Fibroblast of lung (primary cell): ENCODE results near the gene GPR26. TPM values are rescaled to one million over a fixed set of nuclear protein-coding genes. Genes with fewer than 3 reads are reported as not detected.

Experiments used
- DNase-seq, 2 donors: peaks; one replicate each; pipeline versions ENCODE4 v3.0.0 to v3.0.0-alpha.2; 2010; ENCODE audit warnings: low read depth in 2 of 2
- H2AFZ ChIP-seq: 2 replicates; pipeline ENCODE4 v1.5.1; 2012; ENCODE audit warnings: low read length, control low read depth, inconsistent platforms
- H3K27ac ChIP-seq: 2 replicates; pipeline ENCODE4 v1.5.1; 2011; ENCODE audit warnings: low read length, control low read depth; ENCODE audit not compliant: insufficient read depth
- H3K27me3 ChIP-seq: 2 replicates; pipeline ENCODE4 v1.5.1; 2011; ENCODE audit warnings: mild to moderate bottlenecking, low read length; ENCODE audit not compliant: control insufficient read depth, insufficient read depth
- H3K36me3 ChIP-seq: 2 replicates; pipeline ENCODE4 v1.5.1; 2011; ENCODE audit warnings: low read length; ENCODE audit not compliant: control insufficient read depth, insufficient read depth
- H3K4me1 ChIP-seq: 2 replicates; pipeline ENCODE4 v1.5.1; 2011; ENCODE audit warnings: low read length; ENCODE audit not compliant: control insufficient read depth, insufficient read depth; ENCODE audit errors: extremely low read depth
- H3K4me2 ChIP-seq: 2 replicates; pipeline ENCODE4 v1.5.1; 2011; ENCODE audit warnings: low read length, control low read depth; ENCODE audit not compliant: insufficient read depth; ENCODE audit errors: extremely low read depth
- H3K4me3 ChIP-seq, 4 experiments: fragments of 200-600 bp in 1 of 4; sonication (generic) in 1 of 4; replicated peaks in 1 of 4; 2 replicates each; pipeline ENCODE4 v1.5.1; 2011 to 2016; ENCODE audit warnings: low read length in 4 of 4, low read depth in 3 of 4, mild to moderate bottlenecking in 3 of 4, control low read depth in 2 of 4, inconsistent platforms in 1 of 4, mixed read lengths in 1 of 4; ENCODE audit not compliant: insufficient read depth in 1 of 4; ENCODE audit errors: control extremely low read depth in 1 of 4
- H3K79me2 ChIP-seq: 2 replicates; pipeline ENCODE4 v1.5.1; 2012; ENCODE audit warnings: mild to moderate bottlenecking, low read length, inconsistent platforms; ENCODE audit not compliant: control insufficient read depth, insufficient read depth
- H3K9ac ChIP-seq: 2 replicates; pipeline ENCODE4 v1.5.1; 2011; ENCODE audit warnings: mild to moderate bottlenecking, low read length, control low read depth; ENCODE audit not compliant: insufficient read depth
- H3K9me3 ChIP-seq: 2 replicates; pipeline ENCODE4 v1.5.1; 2012; ENCODE audit warnings: low read depth, low read length; ENCODE audit not compliant: control insufficient read depth, insufficient read depth
- H4K20me1 ChIP-seq: 2 replicates; pipeline ENCODE4 v1.5.1; 2011; ENCODE audit warnings: low read length; ENCODE audit not compliant: control insufficient read depth, insufficient read depth; ENCODE audit errors: extremely low read depth
- CTCF ChIP-seq, 2 donors: IDR thresholded peaks in 1 of 2; conservative IDR thresholded peaks in 1 of 2; 1 replicate in 1 of 2; 2 replicates in 1 of 2; pipeline ENCODE4 v1.5.1; 2011 to 2012; ENCODE audit warnings: low read length in 2 of 2, control low read depth in 1 of 2, inconsistent platforms in 1 of 2, low read depth in 1 of 2, mild to moderate bottlenecking in 1 of 2
- EZH2 ChIP-seq: IDR thresholded peaks from 2 replicates; pipeline ENCODE4 v1.5.1; 2012; ENCODE audit warnings: low read length, control low read depth, mild to moderate bottlenecking; ENCODE audit errors: missing control alignments
- polyA plus RNA-seq, 2 donors: library from polyadenylated mRNA; depleted of rRNA in 1 of 2; stranded (reverse) in 1 of 2; unstranded in 1 of 2; fragments of >200 nt; gene quantifications; 2 replicates each; pipeline ENCODE4 v1.2.1, GENCODE V29; 2011 to 2012; ENCODE audit warnings: missing spikeins in 1 of 2
- total RNA-seq: library from RNA; depleted of rRNA; stranded (reverse); fragments of >200 nt; gene quantifications from 2 replicates; pipeline ENCODE4 v1.2.1, GENCODE V29; 2014

The GPR26 gene
- total and polyA plus RNA-seq, 2 donors (not counting 1 experiment from before 2014, with no cell fraction given): not detected

GRCh38 chr10:123704076-123704475, 37.9 kb downstream of the GPR26 start:
- no peaks in the 10 kb centered on the region for H3K9me3 ChIP-seq
- H3K27ac ChIP-seq: no peak overlapping the region
- TF ChIP-seq CTCF (conservative IDR thresholded peaks at IDR 0.05 in 1 of 2, IDR thresholded peaks at IDR 0.05 in 1 of 2; ENCODE audit: low read depth in 1 of 2, low read length in 2 of 2): no peak
- TF ChIP-seq EZH2: no peak
- H3K4me2 ChIP-seq: no peak overlapping the region
- no peak for DNase-seq
- H3K4me1 ChIP-seq: no peaks in the 10 kb centered on the region
- H4K20me1 ChIP-seq: no peaks in the 10 kb centered on the region
- H3K36me3 ChIP-seq: no peaks in the 10 kb centered on the region
- no peak overlapping the region for H3K9ac ChIP-seq
- H3K79me2 ChIP-seq: no peaks in the 10 kb centered on the region
- no peak overlapping the region for H3K4me3 ChIP-seq
- no peaks in the 10 kb centered on the region for H3K27me3 ChIP-seq
- H2AFZ ChIP-seq: no peak overlapping the region

GRCh38 chr10:123704812-123705211, 38.7 kb downstream of the GPR26 start:
- TF ChIP-seq EZH2 (no peak), CTCF (conservative IDR thresholded peaks at IDR 0.05 in 1 of 2, IDR thresholded peaks at IDR 0.05 in 1 of 2; ENCODE audit: low read depth in 1 of 2, low read length in 2 of 2) (no peak)
- Histone ChIP-seq H3K27ac (no peak overlapping the region), H3K4me3 (no peak overlapping the region), H3K79me2 (no peaks in the 10 kb centered on the region), H3K27me3 (no peaks in the 10 kb centered on the region), H3K36me3 (no peaks in the 10 kb centered on the region), H3K9me3 (no peaks in the 10 kb centered on the region), H3K4me1 (no peaks in the 10 kb centered on the region), H3K4me2 (no peak overlapping the region), H4K20me1 (no peaks in the 10 kb centered on the region), H2AFZ (no peak overlapping the region), H3K9ac (no peak overlapping the region)
- no peak for DNase-seq

DNA sequence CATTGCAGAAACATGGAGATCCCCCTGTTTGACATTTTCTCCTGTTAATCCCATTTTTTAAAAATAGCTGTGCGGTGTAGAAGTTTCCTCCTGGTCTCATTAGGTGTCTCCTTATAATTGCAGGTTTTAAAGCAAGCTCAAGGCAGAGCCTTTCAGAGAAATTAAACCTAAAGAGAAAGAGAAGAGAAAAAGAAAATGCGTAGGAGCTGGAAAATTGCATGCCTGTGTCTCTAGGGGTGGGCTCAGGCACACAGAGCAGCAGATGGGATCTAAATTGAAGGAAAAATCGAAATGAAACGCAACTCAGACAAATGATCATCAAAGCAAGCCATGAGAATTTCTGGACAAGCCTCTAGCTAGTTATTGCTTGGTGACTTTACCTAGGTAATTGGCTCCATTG, 40.1 kb downstream of the GPR26 start:
- no peaks in the 10 kb centered on the region for H3K36me3 ChIP-seq

More for the DNA sequence above, 40.1 kb downstream of the GPR26 start:
- Histone ChIP-seq H3K4me2 (no peak overlapping the region), H4K20me1 (no peaks in the 10 kb centered on the region), H3K4me3 (no peak overlapping the region), H3K79me2 (no peaks in the 10 kb centered on the region), H3K9ac (no peak overlapping the region), H3K27me3 (no peaks in the 10 kb centered on the region), H3K4me1 (no peaks in the 10 kb centered on the region), H2AFZ (no peak overlapping the region), H3K27ac (no peak overlapping the region), H3K9me3 (no peaks in the 10 kb centered on the region)
- DNase-seq: no peak
- TF ChIP-seq EZH2 (no peak), CTCF (conservative IDR thresholded peaks at IDR 0.05 in 1 of 2, IDR thresholded peaks at IDR 0.05 in 1 of 2; ENCODE audit: low read depth in 1 of 2, low read length in 2 of 2) (no peak)
